Activated CD4-positive, CD25-positive, alpha-beta regulatory T cell treated with anti-CD3 and anti-CD28 coated beads, Interleukin-2, amount 50 U/mL, for 24 hours (primary cell): Measurements from ENCODE around the gene STX18.

Source experiments
- ATAC-seq, 2 donors: fragments of 150-1000 bp; cut with Tn5 transposase; one replicate each; pipeline ENCODE4 v1.10.0; 2021; ENCODE audit warnings: mild to moderate bottlenecking in 1 of 2, moderate library complexity in 1 of 2

Gene STX18

GRCh38 chr4:4395849-4396627 is 145.8 kb downstream of the STX18 start:
- ATAC-seq: no peak

- no peak for ATAC-seq
Measured at GRCh38 chr4:4395371-4395770, 146.5 kb downstream of the STX18 start.

GRCh38 chr4:4394644-4395043 is 147.2 kb downstream of the STX18 start:
- ATAC-seq: no peak

- no peak for ATAC-seq
Measured at GRCh38 chr4:4392501-4393183, 149.2 kb downstream of the STX18 start.

- ATAC-seq: no peak
Measured at GRCh38 chr4:4391866-4392265, 150.0 kb downstream of the STX18 start.

- no peak for ATAC-seq
Measured at GRCh38 chr4:4390515-4391240, 151.2 kb downstream of the STX18 start.

- no peak for ATAC-seq
Measured at GRCh38 chr4:4390046-4390445, 151.8 kb downstream of the STX18 start.

GRCh38 chr4:4388836-4389575 is 152.8 kb downstream of the STX18 start:
- ATAC-seq: no peak

GRCh38 chr4:4388311-4388790 is 153.5 kb downstream of the STX18 start:
- ATAC-seq: no peak

GRCh38 chr4:4387531-4388310 is 154.1 kb downstream of the STX18 start:
- no peak for ATAC-seq

- peak in 1 of 2 donors; percentile 8 for ATAC-seq
Measured at GRCh38 chr4:4386736-4387392, 155.0 kb downstream of the STX18 start, which contains the start of gene NSG1. Gene NSG1 (plus strand): TSS chr4:4387102. CDS start chr4:4387630, 528 bp downstream.

- ATAC-seq: peak in 1 of 2 donors; percentile 34
Measured at GRCh38 chr4:4386296-4386735, 155.5 kb downstream of the STX18 start.

GRCh38 chr4:4385729-4386295 is 156.0 kb downstream of the STX18 start:
- ATAC-seq: no peak

GRCh38 chr4:4384837-4385236 is 157.0 kb downstream of the STX18 start:
- ATAC-seq: no peak

- ATAC-seq: no peak
Measured at GRCh38 chr4:4383085-4383484, 158.8 kb downstream of the STX18 start.

GRCh38 chr4:4379540-4380087 is 162.2 kb downstream of the STX18 start:
- ATAC-seq: no peak

- no peak for ATAC-seq
Measured at GRCh38 chr4:4377732-4378460, 164.0 kb downstream of the STX18 start.

GRCh38 chr4:4377191-4377590 is 164.7 kb downstream of the STX18 start:
- ATAC-seq: no peak

- ATAC-seq: no peak
Measured at GRCh38 chr4:4376074-4376473, 165.8 kb downstream of the STX18 start.
